ENCODE results near the gene CHMP1A. TPM values are rescaled to one million over a fixed set of nuclear protein-coding genes. Genes with fewer than 3 reads are reported as not detected.
"Not testable (repeated sequence)": the region's sequence is repeated elsewhere in the genome, so short reads cannot be mapped to it uniquely, and the experiment has no call there.

Gene CHMP1A
- total RNA-seq, 2 donors from 2014 or later, result 37.6 to 65.9 TPM

DNA sequence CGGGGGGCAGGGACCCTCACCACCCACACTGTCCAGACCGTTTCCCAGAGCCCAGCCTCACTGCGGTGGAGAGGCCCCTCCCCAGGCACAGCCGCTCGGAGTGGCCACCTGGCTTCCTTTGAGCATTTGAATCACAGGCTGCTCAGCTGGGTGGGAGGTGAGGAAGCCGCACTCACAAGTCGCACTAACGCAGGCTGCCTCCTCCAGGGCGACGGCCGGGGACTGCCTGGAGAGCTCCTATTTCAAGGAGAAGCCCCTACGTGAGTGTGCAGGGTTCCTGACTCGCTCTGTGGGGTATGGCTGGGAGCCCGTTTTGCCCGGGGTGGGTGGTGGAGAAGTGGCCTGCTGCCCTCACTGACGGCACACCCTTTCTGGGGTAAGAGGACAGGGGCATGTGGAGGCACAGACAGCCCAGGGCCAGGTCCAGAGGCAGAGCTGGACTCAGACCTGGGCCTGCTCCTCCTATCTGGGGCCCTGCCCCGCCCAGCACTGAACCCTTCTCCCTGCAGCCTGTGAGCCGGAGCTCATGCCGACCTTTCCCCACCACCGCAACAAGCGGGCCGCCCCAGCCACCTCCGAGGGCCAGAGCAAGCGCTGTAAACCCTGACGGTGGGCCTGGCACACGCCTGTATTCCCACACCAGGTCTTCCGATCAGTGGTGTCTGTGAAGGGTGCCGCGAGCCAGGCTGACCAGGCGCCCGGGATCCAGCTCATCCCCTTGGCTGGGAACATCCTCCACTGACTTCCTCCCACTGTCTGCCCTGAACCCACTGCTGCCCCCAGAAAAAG is 37.8 kb upstream of the CHMP1A start:
- H3K4me1 ChIP-seq, result peaks cover 11% of the 10 kb centered on the region
- H3K9me3 ChIP-seq, result no peaks in the 10 kb centered on the region
- no peaks in the 10 kb centered on the region for H3K27me3 ChIP-seq
- intact Hi-C loops (cut with DNase I), result no loop called here
- DNase-seq (no peak), ATAC-seq (no peak)
- no peak overlapping the region for H3K27ac ChIP-seq
- peaks cover 9 to 27% of the 10 kb centered on the region in 2 donors for H3K36me3 ChIP-seq (replicated peaks in 1 of 2; ENCODE audit: insufficient read depth in 1 of 2, low read depth in 2 of 2)
- no peak for TF ChIP-seq CTCF (IDR thresholded peaks at IDR 0.05)
- TF ChIP-seq POLR2A (IDR thresholded peaks at IDR 0.05), result no peak
- 85 to 92% methylated on average over 15 to 30 of the region's 31 CpGs for WGBS, 2 donors
- no peak overlapping the region for H3K4me3 ChIP-seq

DNA sequence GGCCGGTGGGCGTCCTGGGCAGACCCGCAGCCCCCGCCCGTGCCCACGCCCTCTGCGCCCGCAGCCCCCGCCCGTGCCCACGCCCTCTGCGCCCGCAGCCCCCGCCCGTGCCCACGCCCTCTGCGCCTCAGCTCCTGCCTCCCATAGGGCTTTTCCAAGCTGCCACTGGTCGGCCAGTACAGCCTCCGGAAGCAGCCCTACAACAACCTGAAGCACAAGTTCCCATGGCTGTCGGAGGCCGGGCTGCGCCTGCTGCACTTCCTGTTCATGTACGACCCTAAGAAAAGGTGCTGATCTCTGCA is 37.2 kb upstream of the CHMP1A start:
- ATAC-seq; H3K4me1 ChIP-seq; H3K9me3 ChIP-seq; intact Hi-C loops (cut with DNase I); H3K27me3 ChIP-seq; H3K4me3 ChIP-seq; DNase-seq; H3K27ac ChIP-seq: not testable (repeated sequence)
- WGBS, 2 donors, result 92 to 94% methylated on average over 12 to 23 of the region's 23 CpGs
- peaks cover 9 to 27% of the 10 kb centered on the region in 2 donors for H3K36me3 ChIP-seq (replicated peaks in 1 of 2; ENCODE audit: insufficient read depth in 1 of 2, low read depth in 2 of 2)

- DNase-seq, result no peak
- Histone ChIP-seq H3K27me3 (no peaks in the 10 kb centered on the region), H3K4me3 (no peak overlapping the region), H3K9me3 (no peaks in the 10 kb centered on the region), H3K27ac (no peak overlapping the region), H3K4me1 (peaks cover 2% of the 10 kb centered on the region), H3K36me3 (replicated peaks in 1 of 2; ENCODE audit: insufficient read depth in 1 of 2, low read depth in 2 of 2) (peaks cover 9 to 27% of the 10 kb centered on the region in 2 donors)
- TF ChIP-seq CTCF (IDR thresholded peaks at IDR 0.05) (no peak), POLR2A (IDR thresholded peaks at IDR 0.05) (no peak)
- no peak for ATAC-seq
- intact Hi-C loops (cut with DNase I), result no loop called here
- WGBS, 2 donors, result 89 to 90% methylated on average over 13 to 29 of the region's 32 CpGs
Measured at GRCh38 chr16:89693931-89694783, 36.6 kb upstream of the CHMP1A start.

- Histone ChIP-seq H3K27me3 (no peaks in the 10 kb centered on the region), H3K4me3 (no peak overlapping the region), H3K9me3 (no peaks in the 10 kb centered on the region), H3K27ac (no peak overlapping the region), H3K4me1 (peaks cover 10% of the 10 kb centered on the region), H3K36me3 (replicated peaks in 1 of 2; ENCODE audit: insufficient read depth in 1 of 2, low read depth in 2 of 2) (peaks cover 9 to 27% of the 10 kb centered on the region in 2 donors)
- TF ChIP-seq POLR2A (IDR thresholded peaks at IDR 0.05), result no peak
- no peak for TF ChIP-seq CTCF (IDR thresholded peaks at IDR 0.05)
- 90 to 100% methylated on average over 3 to 11 of the region's 11 CpGs for WGBS, 2 donors
- ATAC-seq (no peak), DNase-seq (no peak)
- intact Hi-C loops (cut with DNase I), result no loop called here
Measured at GRCh38 chr16:89693289-89693731, 35.8 kb upstream of the CHMP1A start.

DNA sequence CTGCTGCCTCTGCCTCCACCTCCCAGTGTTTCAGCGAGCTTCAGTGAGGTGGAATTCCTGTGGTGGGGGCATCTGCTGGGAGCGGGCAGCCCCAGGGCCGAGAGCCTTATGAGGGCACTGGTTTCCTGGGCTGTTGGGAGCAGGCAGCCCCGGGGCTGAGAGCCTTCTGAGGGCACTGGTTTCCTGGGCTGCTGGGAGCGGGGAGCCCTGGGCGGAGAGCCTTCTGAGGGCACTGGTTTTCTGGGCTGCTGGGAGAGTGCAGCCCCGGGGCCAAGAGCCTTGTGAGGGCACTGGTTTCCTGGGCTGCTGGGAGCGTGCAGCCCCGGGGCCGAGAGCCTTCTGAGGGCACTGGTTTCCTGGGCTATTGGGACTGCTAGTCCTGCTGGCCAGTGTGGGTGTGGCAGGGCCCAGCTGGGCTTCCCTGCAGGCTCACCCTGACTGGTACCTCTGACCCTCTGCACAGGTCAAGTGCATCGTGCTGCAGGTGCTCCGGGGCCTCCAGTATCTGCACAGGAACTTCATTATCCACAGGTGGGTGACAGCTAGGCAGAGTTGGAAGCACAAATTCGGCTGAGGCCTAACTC is 34.6 kb upstream of the CHMP1A start:
- Histone ChIP-seq H3K9me3 (no peaks in the 10 kb centered on the region), H3K27ac (no peak overlapping the region), H3K27me3 (no peaks in the 10 kb centered on the region), H3K36me3 (replicated peaks in 1 of 2; ENCODE audit: insufficient read depth in 1 of 2, low read depth in 2 of 2) (peaks cover 9 to 27% of the 10 kb centered on the region in 2 donors), H3K4me3 (no peak overlapping the region), H3K4me1 (peaks cover 22% of the 10 kb centered on the region)
- TF ChIP-seq POLR2A (IDR thresholded peaks at IDR 0.05), result no peak
- no peak for TF ChIP-seq CTCF (IDR thresholded peaks at IDR 0.05)
- 93% methylated on average over 3 to 13 of the region's 13 CpGs for WGBS, 2 donors
- ATAC-seq (no peak), DNase-seq (no peak)
- intact Hi-C loops (cut with DNase I), result no loop called here

Data from body of pancreas (tissue), 4 donors.